ENCODE results near the gene ABCB6.

ABCB6 gene

DNA sequence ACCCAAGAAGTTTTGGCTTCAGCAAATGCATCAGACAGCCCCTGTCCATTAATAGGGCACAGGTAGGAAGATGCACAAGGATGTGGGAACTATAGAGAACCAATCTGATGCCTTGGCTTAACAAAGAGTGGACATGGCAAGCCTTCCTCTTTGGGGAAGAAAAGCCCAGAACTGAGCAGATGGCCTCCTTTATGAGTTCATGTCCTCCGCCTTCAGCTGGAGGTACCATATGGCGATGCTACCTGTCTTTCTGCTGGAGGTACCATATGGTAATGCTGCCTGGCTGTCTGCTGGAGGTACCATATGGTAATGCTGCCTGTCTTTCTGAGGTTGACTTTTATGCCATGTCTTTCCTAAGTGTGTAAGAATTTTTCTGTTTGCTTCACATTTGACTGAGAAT is 34.6 kb downstream of the ABCB6 start:
- DNase-seq (ENCODE audit: low spot score): no peak

DNA sequence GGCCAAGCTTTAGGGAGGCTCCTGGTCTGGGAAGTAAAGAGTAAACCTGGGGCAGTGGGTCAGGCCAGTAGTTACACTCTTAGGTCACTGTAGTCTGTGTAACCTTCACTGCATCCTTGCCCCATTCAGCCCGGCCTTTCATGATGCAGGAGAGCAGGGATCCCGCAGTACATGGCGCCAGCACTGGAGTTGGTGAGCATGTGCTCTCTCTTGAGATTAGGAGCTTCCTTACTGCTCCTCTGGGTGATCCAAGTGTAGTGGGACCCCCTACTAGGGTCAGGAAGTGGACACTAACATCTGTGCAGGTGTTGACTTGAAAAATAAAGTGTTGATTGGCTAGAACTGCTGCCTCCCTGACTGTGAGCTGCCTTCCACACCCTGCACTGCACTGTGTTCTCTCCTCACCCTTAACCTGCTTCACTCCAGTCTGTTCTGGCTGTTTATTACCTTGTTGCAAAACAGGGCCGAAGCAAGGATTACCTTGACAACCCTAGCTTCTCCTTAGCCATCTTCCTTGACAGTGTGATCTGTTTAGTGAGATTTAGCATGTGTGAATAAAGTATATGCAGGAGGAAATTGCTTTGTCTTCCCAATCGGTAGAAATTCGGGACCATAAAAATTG is 35.5 kb downstream of the ABCB6 start:
- DNase-seq (ENCODE audit: low spot score): no peak

DNA sequence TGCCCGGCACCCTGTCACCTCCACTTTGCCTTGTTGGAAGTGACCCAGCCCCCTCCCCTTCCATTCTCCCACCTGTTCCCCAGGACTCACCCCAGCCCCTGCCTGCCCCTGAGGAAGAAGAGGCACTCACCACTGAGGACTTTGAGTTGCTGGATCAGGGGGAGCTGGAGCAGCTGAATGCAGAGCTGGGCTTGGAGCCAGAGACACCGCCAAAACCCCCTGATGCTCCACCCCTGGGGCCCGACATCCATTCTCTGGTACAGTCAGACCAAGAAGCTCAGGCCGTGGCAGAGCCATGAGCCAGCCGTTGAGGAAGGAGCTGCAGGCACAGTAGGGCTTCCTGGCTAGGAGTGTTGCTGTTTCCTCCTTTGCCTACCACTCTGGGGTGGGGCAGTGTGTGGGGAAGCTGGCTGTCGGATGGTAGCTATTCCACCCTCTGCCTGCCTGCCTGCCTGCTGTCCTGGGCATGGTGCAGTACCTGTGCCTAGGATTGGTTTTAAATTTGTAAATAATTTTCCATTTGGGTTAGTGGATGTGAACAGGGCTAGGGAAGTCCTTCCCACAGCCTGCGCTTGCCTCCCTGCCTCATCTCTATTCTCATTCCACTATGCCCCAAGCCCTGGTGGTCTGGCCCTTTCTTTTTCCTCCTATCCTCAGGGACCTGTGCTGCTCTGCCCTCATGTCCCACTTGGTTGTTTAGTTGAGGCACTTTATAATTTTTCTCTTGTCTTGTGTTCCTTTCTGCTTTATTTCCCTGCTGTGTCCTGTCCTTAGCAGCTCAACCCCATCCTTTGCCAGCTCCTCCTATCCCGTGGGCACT is 36.2 kb downstream of the ABCB6 start:
- no peak for DNase-seq (ENCODE audit: low spot score)

DNA sequence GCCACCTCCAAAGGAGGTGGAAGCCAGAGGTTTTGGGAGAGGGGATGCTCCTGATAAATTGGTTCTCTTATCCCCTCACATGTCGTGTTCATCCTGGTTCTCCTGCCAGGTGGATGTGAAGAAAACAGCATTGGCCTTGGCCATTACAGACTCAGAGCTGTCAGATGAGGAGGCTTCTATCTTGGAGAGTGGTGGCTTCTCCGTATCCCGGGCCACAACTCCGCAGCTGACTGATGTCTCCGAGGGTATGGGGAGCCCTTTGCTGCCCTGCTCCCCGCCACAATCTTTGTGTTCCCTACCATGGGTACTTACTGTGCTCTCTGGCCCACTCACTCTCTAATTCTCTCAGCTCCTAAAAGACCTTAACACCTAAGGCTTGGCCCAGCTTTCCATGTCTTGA is 37.2 kb downstream of the ABCB6 start:
- no peak for DNase-seq (ENCODE audit: low spot score)

DNA sequence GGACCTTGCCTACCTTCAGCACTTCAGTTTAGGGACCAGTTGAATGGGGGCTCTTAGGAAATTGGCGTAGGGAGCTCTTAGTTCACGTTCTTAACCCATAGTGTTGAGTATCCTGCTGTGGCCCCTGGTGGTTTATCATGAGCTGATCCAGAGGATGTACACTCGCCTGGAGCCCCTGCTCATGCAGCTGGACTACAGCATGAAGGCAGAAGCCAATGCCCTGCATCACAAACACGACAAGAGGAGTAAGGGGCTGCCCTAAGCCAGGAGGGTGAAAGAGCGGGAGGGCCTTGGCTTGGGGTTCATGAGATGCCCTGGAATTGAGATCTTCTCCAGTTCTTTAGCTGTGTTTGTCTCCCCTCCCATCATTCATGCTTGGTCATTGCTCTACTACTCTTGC is 37.8 kb downstream of the ABCB6 start:
- DNase-seq (ENCODE audit: low spot score): no peak

DNA sequence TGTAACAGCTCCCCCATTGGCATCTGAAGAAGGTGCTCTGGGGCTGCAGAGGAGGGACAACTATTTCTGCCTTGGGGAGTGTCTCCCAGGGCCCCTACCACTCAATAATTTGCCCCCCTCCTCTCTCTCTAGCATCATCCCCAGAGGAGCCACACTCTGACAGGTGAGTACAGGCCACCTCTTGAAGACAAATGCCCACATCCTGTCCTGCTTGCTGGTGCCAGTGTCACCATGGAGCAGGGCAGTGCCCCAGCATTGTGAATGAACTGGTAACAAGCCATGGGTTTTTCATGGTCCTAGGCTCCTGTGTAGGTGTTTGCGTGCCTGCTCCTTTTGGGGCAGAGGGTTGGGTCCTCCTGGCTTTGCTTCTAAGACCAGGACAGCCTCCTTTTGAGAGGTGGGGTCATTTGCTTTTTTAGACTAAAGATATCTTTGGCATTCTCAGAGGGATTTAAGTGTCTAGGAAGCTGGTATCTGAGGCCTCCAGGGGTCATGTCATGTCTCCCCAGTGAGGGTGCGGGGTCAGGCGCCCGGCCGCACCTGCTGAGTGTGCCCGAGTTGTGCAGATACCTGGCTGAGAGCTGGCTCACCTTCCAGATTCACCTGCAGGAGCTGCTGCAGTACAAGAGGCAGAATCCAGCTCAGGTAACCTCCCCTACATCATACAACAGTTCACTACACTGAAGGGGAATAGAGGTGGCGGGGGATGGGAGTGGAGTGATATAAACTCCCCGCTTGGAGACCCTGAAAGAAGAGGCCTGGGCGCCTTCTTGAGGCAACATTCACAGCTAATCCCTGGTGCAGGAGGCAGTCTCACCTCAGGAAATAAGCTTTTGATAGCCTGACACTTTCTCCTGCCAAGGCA is 38.9 kb downstream of the ABCB6 start:
- no peak for DNase-seq (ENCODE audit: low spot score)

DNA sequence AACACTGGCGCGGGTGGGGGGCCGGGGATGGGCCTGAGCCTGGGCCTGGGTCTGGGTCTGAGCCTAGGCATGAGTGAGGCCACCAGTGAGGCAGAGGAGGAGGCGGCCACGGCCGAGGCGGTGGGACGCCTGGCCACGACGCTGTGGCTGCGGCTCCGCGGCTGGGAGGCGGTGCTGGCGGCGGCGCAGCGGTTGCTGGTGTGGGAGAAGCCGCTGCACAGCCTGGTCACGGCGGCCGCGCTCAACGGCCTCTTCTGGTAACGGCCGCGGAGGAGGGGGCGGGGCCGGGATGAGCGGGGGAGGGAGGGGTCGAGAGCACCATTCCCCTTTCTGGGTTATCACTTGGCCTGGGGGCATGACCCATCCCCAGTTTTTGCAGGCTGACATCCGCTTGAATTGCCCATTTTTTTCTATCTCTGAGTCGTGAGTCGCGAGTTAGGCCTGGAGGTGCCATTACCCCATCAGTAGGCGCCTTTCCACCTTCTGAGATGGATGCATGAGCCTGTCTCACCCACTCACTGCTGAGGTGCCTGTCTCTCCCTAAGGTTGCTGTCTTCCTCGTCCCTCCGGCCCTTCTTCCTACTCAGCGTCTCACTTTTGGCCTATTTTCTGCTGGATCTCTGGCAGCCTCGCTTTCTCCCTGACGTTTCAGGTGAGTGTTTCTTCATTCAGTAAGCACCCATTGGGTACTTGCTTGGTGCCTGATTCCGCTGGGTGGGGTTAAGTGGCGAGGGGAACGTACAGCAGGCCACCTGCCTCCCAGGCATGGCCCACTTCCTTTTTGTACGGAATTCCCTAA is 40.2 kb downstream of the ABCB6 start:
- DNase-seq (ENCODE audit: low spot score): peak; percentile 39

DNA sequence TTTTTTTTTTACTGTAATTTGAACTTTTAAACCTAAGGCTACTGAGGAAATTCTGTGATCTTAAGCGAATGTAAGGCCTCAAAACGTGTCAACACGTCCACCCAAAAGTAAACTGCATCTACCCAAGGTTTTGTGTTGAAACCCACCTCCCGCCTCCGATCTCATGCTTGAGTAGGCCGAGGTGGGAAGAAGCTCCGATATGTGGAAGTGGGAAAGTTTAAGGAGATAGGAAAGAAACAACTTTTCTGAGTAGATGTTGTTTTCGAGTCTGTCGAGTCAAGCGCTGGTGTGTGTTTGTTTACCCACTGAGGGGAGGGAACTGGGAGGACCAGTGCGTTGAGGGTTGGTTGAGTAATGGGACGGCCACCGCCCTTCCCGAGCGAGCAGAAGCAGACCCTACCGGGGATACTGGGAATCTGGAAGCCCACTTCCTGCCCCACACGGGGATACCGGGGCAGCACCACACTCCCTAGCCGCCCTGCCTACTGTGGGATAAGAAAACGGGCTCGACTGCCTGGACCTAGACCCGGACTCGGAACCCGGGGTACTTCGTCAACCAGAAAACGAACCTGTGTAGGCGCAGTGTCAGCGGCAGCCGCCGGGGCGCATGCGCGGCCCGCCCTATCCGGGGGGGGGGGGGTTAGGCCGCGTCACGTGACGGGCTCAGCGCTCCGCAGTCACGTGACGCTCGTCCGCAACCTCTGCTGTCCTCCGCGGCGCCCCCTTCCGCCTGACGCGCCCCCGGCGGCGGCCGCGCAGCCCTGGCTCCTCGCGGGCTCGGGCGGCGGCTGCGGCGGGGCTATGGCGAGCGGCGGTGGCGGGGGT is 41.0 kb downstream of the ABCB6 start, which contains the start of gene RETREG2:
RETREG2 (plus strand) TSS at position 724 of the 825 bp plus-strand sequence; CDS start at position 802, 78 bp downstream.
- peak; percentile 81 for DNase-seq (ENCODE audit: low spot score)

DNA sequence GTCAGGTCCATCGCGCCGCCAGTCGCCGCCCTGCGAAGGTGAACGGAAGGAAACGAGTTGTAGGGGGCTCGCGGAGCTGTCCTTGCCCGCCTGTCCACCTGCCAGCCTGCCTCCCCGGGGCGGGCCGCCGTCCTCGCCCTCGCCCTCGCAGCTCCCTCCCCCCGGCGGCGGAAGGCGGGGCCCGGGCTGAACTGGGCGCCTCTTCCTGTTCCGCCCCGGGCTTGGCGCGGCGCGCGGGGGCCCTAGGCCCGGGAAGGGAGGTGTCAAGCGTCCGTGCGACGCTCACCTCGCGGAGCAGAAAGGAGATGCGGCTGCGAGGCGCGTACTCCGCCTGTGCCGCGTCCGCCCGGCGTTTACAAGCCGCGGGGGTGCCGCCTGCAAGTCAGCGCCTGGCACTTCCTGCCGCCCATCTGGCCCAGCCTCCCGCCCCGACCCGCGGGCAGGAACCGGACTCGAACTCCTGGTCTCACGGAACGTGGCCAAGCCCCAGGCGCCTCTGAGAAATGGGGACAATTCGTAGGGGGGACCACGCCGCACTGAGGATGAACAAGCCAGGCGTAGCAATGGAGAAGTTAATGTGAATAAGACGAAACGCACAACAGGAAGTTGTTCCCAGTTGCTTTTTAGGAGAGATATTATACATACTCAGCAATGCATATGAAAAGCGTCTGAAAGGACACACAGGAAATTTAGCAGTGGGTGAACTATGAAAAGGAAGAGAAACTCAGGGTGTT is 41.8 kb downstream of the ABCB6 start, which contains the start of gene CNPPD1:
CNPPD1 (minus strand) TSS at position 108 of the 734 bp plus-strand sequence; CDS start at position 11, 97 bp downstream.
- DNase-seq (ENCODE audit: low spot score): peak; percentile 87

DNA sequence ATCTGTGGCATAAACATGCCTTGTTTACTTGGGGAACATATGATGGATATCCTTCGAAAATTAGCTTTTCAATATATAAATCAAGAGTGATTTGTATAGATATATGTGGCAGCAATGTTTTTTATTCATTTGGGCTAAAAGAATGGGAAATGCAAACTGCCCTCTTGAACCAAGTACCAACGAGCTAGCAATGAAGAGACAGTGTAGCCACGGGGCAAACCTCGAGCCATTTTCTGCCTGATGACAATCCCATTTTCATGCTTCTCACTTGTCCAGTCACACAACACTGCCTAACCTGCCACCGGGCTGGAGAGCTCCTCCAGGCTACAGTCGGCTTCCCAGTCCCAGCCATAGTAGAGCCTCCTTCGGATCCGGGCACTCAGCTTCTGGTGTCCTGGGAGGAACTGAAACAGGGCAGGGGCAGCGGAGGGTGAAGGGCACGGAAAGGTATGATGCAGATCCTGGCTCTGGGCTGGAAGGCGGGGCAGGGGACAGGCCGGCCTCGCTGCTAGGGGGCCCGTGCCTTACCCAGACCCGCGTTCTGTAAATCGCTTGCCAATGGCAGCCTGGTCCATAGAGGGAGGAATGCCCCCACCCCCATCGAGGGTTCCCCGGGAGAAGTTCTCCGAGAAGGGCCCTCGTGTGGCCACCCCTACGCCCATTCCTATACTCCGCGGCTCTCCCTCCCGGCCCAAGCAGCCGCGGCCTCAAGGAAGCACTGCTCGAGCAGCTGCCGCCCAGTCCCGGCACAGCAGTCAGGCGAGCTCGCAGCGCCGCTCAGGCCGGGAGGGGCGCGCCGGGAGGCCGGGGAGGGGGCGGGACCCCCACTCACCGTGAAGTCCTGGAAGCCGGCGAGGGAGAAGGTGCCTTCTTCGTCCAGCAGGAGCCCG is 42.6 kb downstream of the ABCB6 start:
- peak; percentile 20 for DNase-seq (ENCODE audit: low spot score)

DNA sequence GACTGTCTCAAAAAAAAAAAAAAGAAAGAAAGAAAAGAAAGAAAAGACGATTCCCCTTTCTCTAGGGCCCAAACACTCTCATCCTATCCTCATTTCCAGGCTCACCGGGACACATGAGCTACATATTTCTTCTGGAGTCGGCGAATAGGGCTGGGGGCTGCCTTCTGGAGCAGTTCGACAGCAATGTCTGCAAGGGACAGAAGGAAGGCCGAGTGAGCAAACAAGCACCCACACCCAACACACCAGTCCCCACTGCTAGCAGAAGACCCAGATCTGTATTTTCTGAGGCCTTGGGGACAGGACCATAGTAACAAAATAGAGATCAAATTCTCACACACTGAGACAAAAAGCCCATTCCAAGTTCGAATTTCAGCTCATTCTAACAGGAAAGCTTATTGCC is 43.3 kb downstream of the ABCB6 start:
- no peak for DNase-seq (ENCODE audit: low spot score)

DNA sequence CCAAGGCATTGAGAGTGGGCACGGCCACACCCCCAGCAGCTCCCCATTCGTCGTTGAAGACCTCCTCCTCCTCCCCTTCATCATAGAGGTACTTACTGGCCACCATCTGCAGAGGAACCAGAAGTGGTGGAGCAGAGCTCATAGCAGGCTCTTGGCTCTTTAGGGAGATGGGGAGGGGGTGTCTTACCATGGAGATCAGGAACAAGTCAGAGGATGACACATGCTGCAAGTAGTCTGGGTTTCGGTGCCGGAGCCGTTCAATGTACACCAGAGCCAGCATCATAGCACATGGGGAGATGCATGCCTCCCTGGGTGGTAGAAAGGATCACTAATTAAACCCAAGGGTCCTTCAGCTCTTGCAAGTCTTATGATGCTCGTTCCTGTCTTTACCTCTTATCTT is 44.0 kb downstream of the ABCB6 start:
- DNase-seq (ENCODE audit: low spot score): no peak

DNA sequence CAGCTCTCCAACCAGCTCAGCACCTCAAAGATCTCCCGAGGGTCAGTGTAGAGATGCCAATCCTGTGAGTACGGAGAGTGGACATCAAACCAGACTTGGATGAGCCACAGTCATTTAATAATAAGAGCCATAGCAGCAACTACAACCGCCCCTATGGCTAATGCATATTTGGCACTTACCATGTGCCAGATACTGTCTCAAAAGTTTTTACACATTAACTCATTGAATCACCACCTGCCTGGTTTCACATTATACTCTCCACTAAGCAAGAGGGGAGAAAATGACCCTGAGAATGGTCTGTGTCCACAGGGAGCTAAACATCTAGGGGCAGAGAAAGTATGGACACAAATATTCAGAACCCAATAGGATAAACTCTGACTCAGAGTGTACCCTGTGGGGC is 44.6 kb downstream of the ABCB6 start:
- DNase-seq (ENCODE audit: low spot score): no peak

DNA sequence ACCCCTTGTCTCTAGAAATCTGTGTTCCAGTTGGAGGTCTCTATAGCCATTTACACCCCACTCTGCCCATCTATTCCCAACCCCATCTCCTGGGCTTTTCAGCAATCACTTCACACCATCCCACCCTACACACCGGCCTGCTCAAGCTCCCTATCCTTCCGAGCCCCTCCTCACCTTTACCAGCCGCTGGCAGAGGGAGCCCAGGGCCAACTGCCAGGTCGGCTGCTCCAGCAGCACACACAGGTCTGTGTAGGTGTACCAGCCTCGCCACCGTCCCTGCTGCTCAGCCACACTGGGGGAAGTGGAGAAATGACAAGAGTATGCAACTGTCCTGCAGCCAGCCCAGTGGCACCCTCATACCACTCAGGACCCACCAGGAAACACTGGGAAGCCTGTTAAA is 45.6 kb downstream of the ABCB6 start:
- no peak for DNase-seq (ENCODE audit: low spot score)

DNA sequence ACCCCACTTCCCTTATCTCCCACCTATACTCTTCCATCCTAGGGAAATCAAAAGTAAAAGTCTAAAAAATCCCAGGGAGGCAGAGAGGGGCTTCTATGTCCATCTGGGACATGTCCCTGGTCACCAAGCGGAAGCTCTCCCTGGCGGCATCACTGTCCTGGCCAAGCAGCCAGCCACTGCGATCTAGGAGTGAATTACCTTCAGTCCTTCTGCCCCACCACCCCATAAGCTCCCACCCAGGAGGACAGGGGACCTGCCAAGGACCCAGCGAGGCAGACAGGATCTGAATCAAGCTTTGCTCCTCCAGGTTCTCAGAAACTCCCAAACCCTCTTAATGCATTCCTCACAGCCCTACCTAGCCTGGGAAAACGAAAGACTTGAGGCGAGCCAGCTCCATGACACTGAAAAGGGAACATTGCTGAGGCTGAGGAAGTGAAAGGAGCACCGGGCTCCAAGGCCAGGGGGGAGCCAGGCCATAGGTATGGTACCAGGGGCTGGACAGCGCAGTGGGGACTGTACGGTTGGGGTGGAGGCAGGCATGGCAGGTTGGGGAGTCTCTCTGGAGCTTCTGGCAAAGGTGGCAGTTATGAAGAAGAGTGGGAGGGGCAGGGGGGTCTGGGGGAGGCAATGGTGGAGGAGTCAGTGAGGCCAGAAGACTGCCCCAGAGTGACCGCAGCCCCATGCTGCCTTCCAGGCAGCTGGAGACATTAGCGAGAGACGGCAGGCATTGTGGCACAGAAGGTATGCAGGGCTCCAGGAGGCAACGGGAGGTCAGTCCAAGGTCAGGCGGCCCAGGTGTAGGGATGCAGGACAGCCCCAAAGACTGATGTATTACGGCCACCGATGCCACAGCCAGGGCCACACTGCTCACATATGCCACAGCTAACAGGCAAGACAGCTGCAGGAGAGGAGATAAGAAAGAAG is 46.3 kb downstream of the ABCB6 start:
- no peak for DNase-seq (ENCODE audit: low spot score)

DNA sequence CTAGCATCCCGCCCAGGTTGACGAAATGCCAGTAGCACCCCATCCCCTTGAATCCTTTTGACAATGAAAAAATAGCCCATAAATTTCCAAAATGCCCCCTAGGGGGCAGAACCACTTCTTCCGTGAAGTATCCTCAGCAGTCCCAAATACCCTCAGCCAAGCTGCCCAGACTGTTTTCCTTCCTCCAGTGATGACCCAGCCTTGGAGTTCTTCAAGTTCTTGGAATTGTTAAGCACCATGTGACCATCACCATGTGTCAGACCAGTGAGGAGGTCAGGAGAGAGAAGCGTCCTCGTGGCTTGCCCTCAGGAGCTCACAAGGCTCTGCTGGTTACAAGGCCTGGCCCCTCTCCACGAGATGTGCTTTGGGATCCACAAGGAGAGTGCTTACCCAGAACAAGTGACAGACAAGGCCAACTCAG is 47.5 kb downstream of the ABCB6 start:
- peak; percentile 37 for DNase-seq (ENCODE audit: low spot score)

DNA sequence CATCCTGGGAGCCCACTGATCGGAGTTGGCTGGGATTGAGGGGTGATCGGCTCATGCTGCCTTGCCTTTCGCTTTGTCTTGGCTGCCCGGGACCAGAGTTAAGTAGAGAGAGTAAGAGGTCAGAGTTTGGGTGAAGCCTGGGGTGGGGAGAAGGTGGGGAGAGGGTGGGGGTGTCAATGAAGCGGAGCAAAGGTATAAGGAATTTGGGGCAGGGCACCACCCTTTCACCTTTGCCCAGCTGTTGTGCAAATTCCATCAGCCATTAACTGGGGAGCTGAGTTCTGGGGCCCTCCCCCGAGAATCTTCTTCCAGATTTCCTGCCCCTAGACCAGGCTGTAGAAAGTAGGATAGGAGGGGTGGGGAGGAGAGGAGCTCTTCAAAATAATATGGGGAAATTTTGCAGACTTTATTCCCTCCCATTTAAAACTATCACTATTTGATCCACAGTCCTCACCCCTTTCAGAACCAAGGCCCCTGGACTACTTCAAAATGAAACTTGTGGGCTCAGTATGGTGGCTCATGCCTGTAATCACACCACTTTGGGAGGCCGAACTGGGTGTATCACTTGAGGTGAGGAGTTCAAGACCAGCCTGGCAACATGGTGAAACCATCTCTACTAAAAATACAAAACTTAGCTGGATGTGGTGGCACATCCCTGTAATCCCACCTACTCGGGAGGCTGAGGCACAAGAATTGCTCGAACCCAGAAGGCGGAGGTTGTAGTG is 48.7 kb downstream of the ABCB6 start, which contains the start of gene SLC23A3:
SLC23A3 (minus strand) TSS at position 100 of the 725 bp plus-strand sequence; CDS start at position 55, 45 bp downstream.
- DNase-seq (ENCODE audit: low spot score): peak; percentile 17

Measured in activated CD4-positive, alpha-beta T cell treated with anti-CD3 and anti-CD28 coated beads, Interleukin-2, Interleukin-4, amounts not matched to agents 100 ng/mL and 50 ng/mL, durations not matched to agents 16 hours and 8 hours (primary cell).